Right forelimb (tissue), 1 donor: ENCODE measurements around the gene ZNF57.
"Not testable (repeated sequence)": the region's sequence is repeated elsewhere in the genome, so short reads cannot be mapped to it uniquely, and the experiment has no call there.

Experiments
- DNase-seq: peaks from one replicate; pipeline ENCODE4 v3.0.0-alpha.2; 2018

ZNF57 gene

GRCh38 chr19:2902590-2903218 lies 2.0 kb downstream of the ZNF57 start:
- DNase-seq, result no peak

GRCh38 chr19:2903326-2903725 lies 2.6 kb downstream of the ZNF57 start:
- not testable (repeated sequence) for DNase-seq

DNA sequence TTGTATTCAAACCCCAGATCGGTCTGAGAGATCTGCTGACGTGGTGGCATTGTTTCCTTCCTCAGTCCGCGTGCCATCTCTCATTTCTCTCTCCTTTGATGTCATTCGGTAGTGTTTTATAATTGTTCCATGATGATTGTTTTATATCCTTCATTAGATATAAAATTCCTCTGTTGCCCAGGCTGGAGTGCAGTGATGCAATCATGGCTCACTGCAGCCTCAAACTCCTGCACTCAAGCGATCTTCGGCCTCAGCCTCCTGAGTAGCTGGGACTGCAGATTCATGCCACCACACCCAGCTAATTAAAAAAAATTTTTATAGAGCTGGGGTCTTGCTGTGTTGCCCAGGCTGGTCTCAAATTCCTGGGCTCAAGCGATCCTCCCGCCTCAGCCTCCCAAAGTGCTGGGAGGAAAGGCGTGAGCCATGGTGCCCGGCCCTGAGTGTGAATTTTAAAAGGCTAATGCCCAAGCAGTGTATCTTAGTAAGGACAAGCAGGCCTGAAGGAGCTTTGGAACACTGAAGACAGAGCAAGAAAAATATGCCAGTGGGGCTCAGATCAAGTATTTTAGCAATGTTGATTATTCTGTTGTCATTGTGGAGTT lies 5.3 kb downstream of the ZNF57 start:
- no peak for DNase-seq

- no peak for DNase-seq
Measured at GRCh38 chr19:2906631-2907195, 6.0 kb downstream of the ZNF57 start.

GRCh38 chr19:2912306-2912705 lies 11.6 kb downstream of the ZNF57 start:
- DNase-seq, result no peak

DNA sequence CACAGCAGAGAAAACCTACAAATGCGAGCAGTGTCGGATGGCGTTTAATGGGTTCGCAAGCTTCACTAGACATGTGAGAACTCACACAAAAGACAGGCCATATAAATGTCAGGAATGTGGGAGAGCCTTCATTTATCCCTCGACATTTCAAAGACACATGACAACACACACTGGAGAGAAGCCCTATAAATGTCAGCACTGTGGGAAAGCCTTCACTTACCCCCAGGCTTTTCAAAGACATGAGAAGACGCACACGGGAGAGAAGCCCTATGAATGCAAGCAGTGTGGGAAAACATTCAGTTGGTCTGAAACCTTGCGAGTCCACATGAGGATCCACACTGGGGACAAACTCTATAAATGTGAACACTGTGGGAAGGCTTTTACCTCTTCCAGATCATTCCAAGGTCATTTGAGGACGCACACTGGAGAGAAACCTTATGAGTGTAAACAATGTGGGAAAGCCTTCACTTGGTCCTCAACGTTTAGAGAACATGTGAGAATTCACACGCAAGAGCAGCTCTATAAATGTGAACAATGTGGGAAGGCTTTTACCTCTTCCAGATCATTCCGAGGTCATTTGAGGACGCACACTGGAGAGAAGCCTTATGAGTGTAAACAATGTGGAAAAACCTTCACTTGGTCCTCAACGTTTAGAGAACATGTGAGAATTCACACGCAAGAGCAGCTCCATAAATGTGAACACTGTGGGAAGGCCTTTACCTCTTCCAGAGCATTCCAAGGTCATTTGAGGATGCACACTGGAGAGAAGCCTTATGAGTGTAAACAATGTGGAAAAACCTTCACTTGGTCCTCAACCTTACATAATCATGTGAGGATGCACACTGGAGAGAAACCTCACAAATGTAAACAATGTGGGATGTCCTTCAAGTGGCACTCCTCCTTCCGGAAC lies 16.8 kb downstream of the ZNF57 start:
- no peak for DNase-seq

- no peak for DNase-seq
Measured at GRCh38 chr19:2922987-2923386, 22.3 kb downstream of the ZNF57 start.

DNA sequence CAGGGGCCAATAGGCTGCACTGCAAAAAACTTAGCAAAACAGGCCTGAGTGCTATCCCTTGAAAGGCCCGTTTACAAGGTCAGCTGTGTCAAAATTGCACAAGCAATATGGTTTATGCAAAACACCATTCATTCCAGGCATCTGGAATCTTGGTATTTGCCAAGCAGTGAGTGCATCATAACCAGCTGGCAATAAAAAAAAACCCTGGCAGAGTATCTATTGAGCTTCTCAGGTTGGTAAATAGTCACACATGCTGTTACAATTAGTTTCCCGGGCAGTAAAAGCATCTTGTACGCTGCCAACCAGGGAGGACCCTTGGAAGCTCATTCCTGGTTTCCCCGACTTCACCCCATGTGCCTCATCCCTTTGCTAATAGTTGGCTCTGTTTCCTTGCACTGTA lies 22.8 kb downstream of the ZNF57 start:
- DNase-seq, result no peak

DNA sequence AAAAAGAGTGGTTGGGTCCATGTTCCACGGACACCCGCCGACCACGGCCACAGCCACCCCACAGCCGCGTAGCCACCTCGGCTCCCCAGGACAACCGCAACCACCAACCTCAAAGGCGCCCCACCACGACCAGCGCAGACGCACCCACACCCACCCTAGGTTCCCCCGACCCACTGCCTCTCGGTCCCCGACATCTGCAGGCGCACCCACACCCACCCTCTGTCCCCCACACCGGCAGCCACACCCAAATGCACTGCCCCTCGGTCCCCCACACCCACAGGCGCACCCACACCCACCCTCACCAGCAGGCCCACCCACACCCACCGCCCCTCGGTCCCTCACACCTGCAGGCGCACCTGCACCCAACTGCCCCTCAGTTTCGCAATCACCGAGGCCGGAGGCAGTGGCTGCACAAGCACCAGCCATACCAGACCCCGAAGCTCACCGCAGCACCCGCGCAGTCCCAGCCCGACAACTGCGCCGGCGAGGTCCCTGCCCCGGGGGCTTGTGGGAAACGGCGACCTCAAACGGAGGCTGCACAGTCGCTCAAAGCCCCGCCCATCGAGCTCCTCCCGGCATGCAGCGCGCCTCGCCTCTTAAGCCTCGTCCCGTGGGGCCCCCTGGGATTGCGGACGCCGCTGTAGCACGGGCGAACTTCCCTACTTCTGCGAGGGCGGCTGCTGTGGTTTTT lies 25.8 kb downstream of the ZNF57 start:
- DNase-seq, result no peak

DNA sequence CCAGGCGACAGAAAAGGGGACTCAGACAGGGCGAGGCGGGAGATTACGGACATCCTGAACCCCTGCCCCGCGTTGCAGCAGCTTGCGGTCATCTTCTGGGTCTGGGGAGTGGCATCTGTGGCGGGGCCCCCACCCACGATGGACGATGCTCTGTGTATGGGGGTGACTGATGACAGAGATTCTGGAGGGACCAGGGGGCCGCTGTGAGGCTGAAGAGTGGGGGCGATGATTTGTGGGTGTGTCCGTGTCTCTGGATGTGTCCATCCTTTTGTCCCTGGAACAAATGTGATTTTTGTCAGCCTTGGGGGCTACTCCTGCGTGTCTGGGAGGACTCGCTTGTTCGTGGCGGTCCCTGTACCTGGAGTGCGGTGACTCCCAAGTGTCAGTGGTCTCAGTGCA lies 26.3 kb downstream of the ZNF57 start:
- DNase-seq, result no peak

- no peak for DNase-seq
Measured at GRCh38 chr19:2933490-2933910, 32.8 kb downstream of the ZNF57 start.

- DNase-seq, result not testable (repeated sequence)
Measured at GRCh38 chr19:2935863-2936262, 35.1 kb downstream of the ZNF57 start.

- no peak for DNase-seq
Measured at GRCh38 chr19:2942928-2943640, 42.4 kb downstream of the ZNF57 start.

GRCh38 chr19:2944403-2944774 lies 43.7 kb downstream of the ZNF57 start:
- no peak for DNase-seq

- DNase-seq, result peak; percentile 99
Measured at GRCh38 chr19:2944775-2945574, 44.2 kb downstream of the ZNF57 start, which contains the start of gene ZNF77. TSS of gene ZNF77 (minus strand) at chr19:2944971. CDS start at chr19:2944840, 131 bp downstream.

DNA sequence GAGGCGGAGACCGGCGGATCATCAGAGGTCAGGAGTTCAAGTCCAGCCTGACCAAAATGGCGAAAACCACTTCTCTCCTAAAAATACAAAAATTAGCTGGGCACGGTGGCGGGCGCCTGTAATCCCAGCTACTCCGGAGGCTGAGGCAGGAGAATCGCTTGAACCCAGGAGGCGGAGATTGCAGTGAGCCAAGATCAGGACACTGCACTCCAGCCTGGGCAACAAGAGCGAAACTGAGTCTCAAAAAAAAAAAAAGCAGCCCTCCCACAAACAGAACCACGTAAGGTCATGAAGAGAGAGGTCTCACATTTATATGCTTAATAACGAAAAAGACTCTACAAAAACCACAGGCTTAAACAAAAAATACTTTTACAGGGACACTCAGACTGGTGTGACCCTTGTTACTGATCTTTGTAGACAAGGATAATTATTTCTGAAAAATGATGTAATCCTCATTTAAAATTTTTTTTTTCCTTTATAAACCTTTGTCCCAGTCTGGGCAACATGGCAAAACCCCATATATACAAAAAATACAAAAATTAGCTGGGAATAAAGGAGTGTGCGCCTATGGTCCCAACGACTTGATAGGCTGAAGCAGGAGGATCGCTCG lies 45.0 kb downstream of the ZNF57 start:
- DNase-seq, result no peak

DNA sequence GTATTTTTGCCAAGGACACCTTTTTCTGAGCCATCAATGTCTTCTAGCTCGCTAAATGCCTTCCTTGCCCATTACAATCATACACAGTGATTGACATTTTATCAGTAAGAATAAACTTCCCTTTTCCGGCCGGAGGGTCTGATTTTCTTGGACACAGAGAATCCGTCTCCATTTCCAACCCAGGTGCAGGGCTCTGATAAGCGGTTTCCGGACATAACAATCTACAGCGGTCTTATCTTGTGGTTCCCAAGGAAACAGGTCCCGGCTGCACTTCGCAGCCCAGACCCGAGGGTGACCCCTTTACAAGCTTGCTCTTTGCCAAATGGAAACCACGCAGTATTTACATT lies 49.2 kb downstream of the ZNF57 start:
- DNase-seq, result no peak

GRCh38 chr19:2950286-2951124 lies 49.8 kb downstream of the ZNF57 start:
- peak; percentile 100 for DNase-seq

GRCh38 chr19:2952953-2953481 lies 52.3 kb downstream of the ZNF57 start:
- no peak for DNase-seq

- DNase-seq, result no peak
Measured at GRCh38 chr19:2957160-2957559, 56.4 kb downstream of the ZNF57 start.
